SU-DHL-6 (cell line): ENCODE measurements around the gene PHYHIPL.

Experiments
- H2AFZ ChIP-seq: fragments of 200-600 bp; sonication (generic); 2 replicates; pipeline ENCODE4 v1.6.1; 2014; ENCODE audit warnings: low read depth, mild to moderate bottlenecking, moderate library complexity, mixed read lengths, antibody characterized with exemption, low read length; ENCODE audit not compliant: severe bottlenecking
- H3F3A ChIP-seq: fragments of 200-600 bp; shearing (Covaris generic); 2 replicates; pipeline ENCODE4 v1.6.0; 2016; ENCODE audit warnings: antibody characterized with exemption, mild to moderate bottlenecking; ENCODE audit not compliant: insufficient read depth
- H3K27ac ChIP-seq: fragments of 200-600 bp; sonication (generic); 2 replicates; pipeline ENCODE4 v1.5.1; 2016; ENCODE audit warnings: low read depth, mild to moderate bottlenecking, low read length, moderate library complexity, mixed read lengths
- H3K27me3 ChIP-seq: fragments of 200-600 bp; sonication (generic), shearing (Covaris generic); 2 replicates; pipeline ENCODE4 v1.6.0; 2014; ENCODE audit warnings: mild to moderate bottlenecking, low read length
- H3K36me3 ChIP-seq: fragments of 200-600 bp; sonication (generic); 2 replicates; pipeline ENCODE4 v1.6.1; 2014; ENCODE audit warnings: mild to moderate bottlenecking, low read length, mixed read lengths
- H3K4me2 ChIP-seq: fragments of 300-600, 200-600 bp; shearing (Covaris generic), sonication (generic); 2 replicates; pipeline ENCODE4 v1.6.0; 2014; ENCODE audit warnings: low read length, low read depth, mild to moderate bottlenecking; ENCODE audit not compliant: poor library complexity, severe bottlenecking
- H3K4me3 ChIP-seq: fragments of 200-600 bp; sonication (generic); 2 replicates; pipeline ENCODE4 v1.5.1; 2014; ENCODE audit warnings: antibody characterized with exemption, low read length, mild to moderate bottlenecking, mixed read lengths; ENCODE audit not compliant: insufficient read depth, poor library complexity, severe bottlenecking
- H3K79me2 ChIP-seq: fragments of 200-600 bp; sonication (generic); 2 replicates; pipeline ENCODE4 v1.6.1; 2014; ENCODE audit warnings: mild to moderate bottlenecking, low read length, moderate library complexity; ENCODE audit not compliant: insufficient read depth
- H3K9ac ChIP-seq: fragments of 200-600 bp; sonication (generic); 2 replicates; pipeline ENCODE4 v1.7.0; 2014; ENCODE audit warnings: mild to moderate bottlenecking, low read length
- H3K9me2 ChIP-seq: fragments of 200-600 bp; sonication (generic); replicated peaks from 2 replicates; pipeline ENCODE4 v1.6.1; 2014; ENCODE audit warnings: low read length; ENCODE audit not compliant: insufficient read depth
- H3K9me3 ChIP-seq: fragments of 200-600 bp; sonication (generic); 2 replicates; pipeline ENCODE4 v1.6.1; 2014; ENCODE audit warnings: low read length, mixed read lengths; ENCODE audit not compliant: insufficient read depth
- H4K20me1 ChIP-seq: fragments of 200-600 bp; sonication (generic); 2 replicates; pipeline ENCODE4 v1.6.1; 2014; ENCODE audit warnings: low read depth, mild to moderate bottlenecking, antibody characterized with exemption, low read length, moderate library complexity, mixed read lengths
- CTCF ChIP-seq: fragments of 200-600 bp; sonication (generic); IDR thresholded peaks from one replicate; pipeline ENCODE4 v1.5.1; 2017; ENCODE audit warnings: antibody characterized with exemption, mild to moderate bottlenecking, low read length, moderate library complexity; ENCODE audit not compliant: insufficient read depth, poor library complexity, severe bottlenecking
- EZH2phosphoT487 ChIP-seq: fragments of 200-600 bp; sonication (generic), shearing (Covaris generic); conservative IDR thresholded peaks from 2 replicates; pipeline ENCODE4 v1.6.1; 2018; ENCODE audit warnings: mild to moderate bottlenecking, antibody characterized with exemption, low read length, moderate library complexity, mixed read lengths

Gene PHYHIPL

GRCh38 chr10:59252491-59252890 lies 76.0 kb downstream of the PHYHIPL start:
- H3K9me3 ChIP-seq: no peaks in the 10 kb centered on the region
- TF ChIP-seq CTCF: no peak
- no peak for TF ChIP-seq EZH2phosphoT487
- no peak overlapping the region for H2AFZ ChIP-seq
- no peak overlapping the region for H3K4me2 ChIP-seq
- no peaks in the 10 kb centered on the region for H3K27me3 ChIP-seq
- no peaks in the 10 kb centered on the region for H4K20me1 ChIP-seq
- no peaks in the 10 kb centered on the region for H3K79me2 ChIP-seq
- no peaks in the 10 kb centered on the region for H3F3A ChIP-seq
- no peaks in the 10 kb centered on the region for H3K9me2 ChIP-seq
- no peak overlapping the region for H3K9ac ChIP-seq
- H3K4me3 ChIP-seq: no peak overlapping the region
- no peaks in the 10 kb centered on the region for H3K36me3 ChIP-seq
- no peak overlapping the region for H3K27ac ChIP-seq

GRCh38 chr10:59255463-59255862 lies 79.0 kb downstream of the PHYHIPL start:
- Histone ChIP-seq H3K27me3 (no peaks in the 10 kb centered on the region), H3F3A (no peaks in the 10 kb centered on the region), H3K27ac (no peak overlapping the region), H3K4me3 (no peak overlapping the region), H2AFZ (no peak overlapping the region), H3K36me3 (no peaks in the 10 kb centered on the region), H3K9me2 (no peaks in the 10 kb centered on the region), H4K20me1 (no peaks in the 10 kb centered on the region), H3K9ac (no peak overlapping the region), H3K4me2 (no peak overlapping the region), H3K9me3 (no peaks in the 10 kb centered on the region), H3K79me2 (no peaks in the 10 kb centered on the region)
- no peak for TF ChIP-seq EZH2phosphoT487
- TF ChIP-seq CTCF: no peak

GRCh38 chr10:59257224-59257623 lies 80.8 kb downstream of the PHYHIPL start:
- Histone ChIP-seq H3K79me2 (no peaks in the 10 kb centered on the region), H4K20me1 (no peaks in the 10 kb centered on the region), H3K9me3 (no peaks in the 10 kb centered on the region), H3K36me3 (no peaks in the 10 kb centered on the region), H3K4me2 (no peak overlapping the region), H3K27me3 (no peaks in the 10 kb centered on the region), H3K27ac (no peak overlapping the region), H3K9me2 (no peaks in the 10 kb centered on the region), H3K9ac (no peak overlapping the region), H3F3A (no peaks in the 10 kb centered on the region), H3K4me3 (no peak overlapping the region), H2AFZ (no peak overlapping the region)
- TF ChIP-seq CTCF: no peak
- no peak for TF ChIP-seq EZH2phosphoT487
